GM12878 (cell line): Measurements from ENCODE around the gene MRPL57. TPM values are rescaled to one million over a fixed set of nuclear protein-coding genes. Genes with fewer than 3 reads are reported as not detected.

Source experiments
- ATF2 ChIP-seq: IDR thresholded peaks from 2 replicates; pipeline ENCODE4 v1.6.1; 2012; ENCODE audit warnings: low read length, inconsistent platforms
- BCLAF1 ChIP-seq: fragments of 450-650 bp; IDR thresholded peaks from 2 replicates; pipeline ENCODE4 v1.6.1; 2017; ENCODE audit warnings: antibody characterized with exemption, mild to moderate bottlenecking, moderate library complexity
- CBX3 ChIP-seq: fragments of 200-600 bp; sonication (generic); IDR thresholded peaks from 2 replicates; pipeline ENCODE4 v1.6.1; 2016; ENCODE audit warnings: low read depth, borderline replicate concordance
- CHD2 ChIP-seq: IDR thresholded peaks from 2 replicates; pipeline ENCODE4 v1.6.1; 2011; ENCODE audit warnings: low read depth, low read length, improper control_type of control experiment, borderline replicate concordance
- CREM ChIP-seq: IDR thresholded peaks from 2 replicates; pipeline ENCODE4 v1.6.1; 2014; ENCODE audit warnings: antibody characterized with exemption, low read depth
- EED ChIP-seq: sonication (generic); IDR thresholded peaks from 2 replicates; pipeline ENCODE4 v1.6.1; 2016; ENCODE audit warnings: antibody characterized with exemption, low read depth
- GABPA ChIP-seq: IDR thresholded peaks from 2 replicates; pipeline ENCODE4 v1.6.1; 2014; ENCODE audit warnings: antibody characterized with exemption, low read depth, mild to moderate bottlenecking, inconsistent platforms
- IKZF1 ChIP-seq: fragments of 450-650 bp; conservative IDR thresholded peaks from 2 replicates; pipeline ENCODE4 v1.6.1; 2017; ENCODE audit warnings: antibody characterized with exemption, mild to moderate bottlenecking
- IKZF2 ChIP-seq, 2 experiments: fragments of 450-650 bp; IDR thresholded peaks; 2 replicates each; pipeline ENCODE4 v1.6.1; 2017; ENCODE audit warnings: mild to moderate bottlenecking in 2 of 2, moderate library complexity in 2 of 2
- IRF4 ChIP-seq: IDR thresholded peaks from 2 replicates; pipeline ENCODE4 v1.6.1; 2011; ENCODE audit warnings: low read depth, low read length
- MTA2 ChIP-seq: fragments of 450-650 bp; IDR thresholded peaks from 2 replicates; pipeline ENCODE4 v1.6.1; 2016; ENCODE audit warnings: low read depth, mild to moderate bottlenecking, moderate library complexity
- MXI1 ChIP-seq: fragments of 150-350 bp; IDR thresholded peaks from 2 replicates; pipeline ENCODE4 v1.6.1; 2011; ENCODE audit warnings: low read depth, mild to moderate bottlenecking, inconsistent platforms, low read length, improper control_type of control experiment
- NFIC ChIP-seq: IDR thresholded peaks from 2 replicates; pipeline ENCODE4 v1.6.1; 2012; ENCODE audit warnings: low read depth, mild to moderate bottlenecking, inconsistent platforms, low read length, moderate library complexity
- POU2F2 ChIP-seq: IDR thresholded peaks from 3 replicates; pipeline ENCODE4 v1.6.1; 2011; ENCODE audit warnings: low read depth, mild to moderate bottlenecking, low read length, borderline replicate concordance
- TCF3 ChIP-seq: IDR thresholded peaks from 2 replicates; pipeline ENCODE4 v1.6.1; 2012; ENCODE audit warnings: low read depth, mild to moderate bottlenecking, low read length, borderline replicate concordance; ENCODE audit not compliant: insufficient read depth
- YBX1 ChIP-seq: fragments of 450-650 bp; IDR thresholded peaks from 2 replicates; pipeline ENCODE4 v1.6.1; 2016; ENCODE audit warnings: antibody characterized with exemption
- polyA plus RNA-seq, 11 experiments: library from polyadenylated mRNA; depleted of rRNA in 4 of 11; unstranded in 6 of 11; stranded (reverse) in 5 of 11; fragments of >200 nt; fragmentation: Nextera tagmentation in 4 of 11; fragmentation: Illumina TruSeq in 1 of 11; extraction: Ambion mirVana in 4 of 11; extraction: Trizol in 1 of 11; gene quantifications; 1 replicate in 1 of 11; 2 replicates in 10 of 11; pipeline versions ENCODE4 v1.2.1 to v1.2.3, GENCODE V29; 2011 to 2016; ENCODE audit warnings: inconsistent platforms in 2 of 11, missing spikeins in 2 of 11, low read depth in 1 of 11
- total RNA-seq, 4 experiments: library from RNA; depleted of rRNA in 3 of 4; stranded (reverse); fragments of >200 nt in 3 of 4; fragmentation: Illumina TruSeq in 1 of 4; extraction: Trizol in 1 of 4; gene quantifications; 2 replicates each; pipeline versions ENCODE4 v1.2.1 to v1.2.3, GENCODE V29; 2013 to 2021

MRPL57 gene
- total and polyA plus RNA-seq, 10 of the 15 experiments (the other 5 are each of a cell fraction or from before 2014, with no cell fraction given), result 10.5 to 90.6 (median 25.9) TPM

GRCh38 chr13:21218351-21219035 lies 42.0 kb downstream of the MRPL57 start (continued):
- TF ChIP-seq TCF3 (peak; percentile 80; the same call in 1 of the 2 replicates), CREM (0 out of 2 replicates have a peak, but pooled peaks have one; percentile 7), ATF2 (peak; percentile 53; the same call in 1 of the 2 replicates), IKZF1 (0 out of 2 replicates have a peak, but pooled peaks have one; percentile 37), NFIC (peak; percentile 64), BCLAF1 (no peak), GABPA (0 out of 2 replicates have a peak, but pooled peaks have one; percentile 38), CHD2 (no peak), IKZF2 (IDR thresholded peaks at IDR 0.05) (peak; percentile 66 to 70), CBX3 (no peak), MTA2 (peak; percentile 64), YBX1 (no peak), EED (0 out of 2 replicates have a peak, but pooled peaks have one; percentile 38), MXI1 (no peak), IRF4 (no peak), POU2F2 (0 out of 3 replicates have a peak, but pooled peaks have one; percentile 19)
- TF ChIP-seq, all 136 proteins: peak for 18
